ENCODE measurements around the gene MSRB1.

MSRB1 gene

GRCh38 chr16:1982991-1983543 is 40.1 kb upstream of the MSRB1 start:
- DNase-seq (ENCODE audit: low read depth) = no peak
- TF ChIP-seq CTCF (IDR thresholded peaks at IDR 0.05; ENCODE audit: low read length, missing control alignments) = no peak
- peak overlapping the region; percentile 51 for H3K4me3 ChIP-seq (replicated peaks; ENCODE audit: low read depth, low read length)

DNA sequence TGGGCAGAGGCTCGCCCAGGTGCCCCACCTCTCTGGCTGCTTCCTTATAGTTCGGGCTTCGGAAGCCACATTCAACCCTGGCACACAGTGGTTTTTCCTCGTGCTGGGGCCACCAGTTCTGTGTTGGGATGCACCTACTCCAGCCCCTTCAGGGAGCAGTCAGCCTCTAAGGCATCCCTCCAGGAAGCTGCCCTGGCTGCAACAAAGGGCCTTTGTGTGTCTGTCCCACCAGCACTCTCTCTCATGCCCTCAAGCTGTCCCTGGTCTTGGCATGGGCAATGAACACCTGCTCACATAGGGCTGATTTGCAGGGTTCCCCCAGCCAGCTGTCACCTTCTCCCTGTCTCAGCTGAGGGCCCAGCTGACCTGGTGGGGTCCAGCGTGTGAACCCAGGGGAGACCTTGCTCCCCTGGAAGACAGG is 39.0 kb upstream of the MSRB1 start:
- DNase-seq (ENCODE audit: low read depth) = no peak
- no peak overlapping the region for H3K4me3 ChIP-seq (replicated peaks; ENCODE audit: low read depth, low read length)

DNA sequence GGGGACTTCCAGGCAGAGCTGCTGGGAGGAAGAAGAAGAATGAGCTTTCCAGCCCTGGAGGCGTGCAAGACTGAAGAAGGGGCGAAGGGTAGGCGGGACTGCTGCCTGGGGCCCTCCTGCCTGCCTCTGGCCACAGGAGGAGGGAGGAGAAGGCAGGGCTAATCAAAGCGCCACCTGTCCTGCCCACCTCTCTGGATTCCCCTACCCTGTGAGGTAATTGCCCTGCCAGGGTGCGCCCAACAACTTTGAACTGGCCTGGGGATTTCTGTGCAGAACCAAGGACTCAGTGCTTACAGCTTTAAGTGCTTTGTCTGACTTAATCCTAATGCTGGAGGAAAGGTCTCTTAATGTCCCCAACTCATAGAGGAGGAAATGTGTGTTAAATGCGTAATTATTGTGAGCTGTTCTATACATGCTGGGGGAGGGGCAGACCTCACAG is 38.4 kb upstream of the MSRB1 start, which contains the start of gene NOXO1:
NOXO1 (minus strand) TSS at position 72 of the 439 bp plus-strand sequence. CDS start 290 bp downstream, outside the sequence.
- TF ChIP-seq CTCF (IDR thresholded peaks at IDR 0.05; ENCODE audit: low read length, missing control alignments) = no peak
- H3K4me3 ChIP-seq (replicated peaks; ENCODE audit: low read depth, low read length) = no peak within 1 kb of the TSS
- DNase-seq (ENCODE audit: low read depth) = no peak

More for the DNA sequence above, 39.0 kb upstream of the MSRB1 start:
- no peak for TF ChIP-seq CTCF (IDR thresholded peaks at IDR 0.05; ENCODE audit: low read length, missing control alignments)

- no peak overlapping the region for H3K4me3 ChIP-seq (replicated peaks; ENCODE audit: low read depth, low read length)
- no peak for TF ChIP-seq CTCF (IDR thresholded peaks at IDR 0.05; ENCODE audit: low read length, missing control alignments)
- DNase-seq (ENCODE audit: low read depth) = no peak
Measured at GRCh38 chr16:1980770-1981087, 37.7 kb upstream of the MSRB1 start.

- DNase-seq (ENCODE audit: low read depth) = no peak
- no peak overlapping the region for H3K4me3 ChIP-seq (replicated peaks; ENCODE audit: low read depth, low read length)
- TF ChIP-seq CTCF (IDR thresholded peaks at IDR 0.05; ENCODE audit: low read length, missing control alignments) = no peak
Measured at GRCh38 chr16:1980030-1980769, 37.2 kb upstream of the MSRB1 start.

GRCh38 chr16:1979271-1980029 is 36.5 kb upstream of the MSRB1 start:
- TF ChIP-seq CTCF (IDR thresholded peaks at IDR 0.05; ENCODE audit: low read length, missing control alignments) = no peak
- DNase-seq (ENCODE audit: low read depth) = no peak
- H3K4me3 ChIP-seq (replicated peaks; ENCODE audit: low read depth, low read length) = no peak overlapping the region
